K562 treated with DMSO at 1 percent for 24 hours (cell line): ENCODE results near the gene TMEM234. TPM values are rescaled to one million over a fixed set of nuclear protein-coding genes. Genes with fewer than 3 reads are reported as not detected.

Experiments used
- total RNA-seq: library from RNA; unstranded; fragments of 300-600 nt; gene quantifications from 2 replicates; pipeline ENCODE4 v1.2.3, GENCODE V29; 2022; ENCODE audit warnings: low read depth; ENCODE audit not compliant: insufficient read depth

The TMEM234 gene
- total RNA-seq: 11.8 and 14.2 TPM in 2 replicates

DNA sequence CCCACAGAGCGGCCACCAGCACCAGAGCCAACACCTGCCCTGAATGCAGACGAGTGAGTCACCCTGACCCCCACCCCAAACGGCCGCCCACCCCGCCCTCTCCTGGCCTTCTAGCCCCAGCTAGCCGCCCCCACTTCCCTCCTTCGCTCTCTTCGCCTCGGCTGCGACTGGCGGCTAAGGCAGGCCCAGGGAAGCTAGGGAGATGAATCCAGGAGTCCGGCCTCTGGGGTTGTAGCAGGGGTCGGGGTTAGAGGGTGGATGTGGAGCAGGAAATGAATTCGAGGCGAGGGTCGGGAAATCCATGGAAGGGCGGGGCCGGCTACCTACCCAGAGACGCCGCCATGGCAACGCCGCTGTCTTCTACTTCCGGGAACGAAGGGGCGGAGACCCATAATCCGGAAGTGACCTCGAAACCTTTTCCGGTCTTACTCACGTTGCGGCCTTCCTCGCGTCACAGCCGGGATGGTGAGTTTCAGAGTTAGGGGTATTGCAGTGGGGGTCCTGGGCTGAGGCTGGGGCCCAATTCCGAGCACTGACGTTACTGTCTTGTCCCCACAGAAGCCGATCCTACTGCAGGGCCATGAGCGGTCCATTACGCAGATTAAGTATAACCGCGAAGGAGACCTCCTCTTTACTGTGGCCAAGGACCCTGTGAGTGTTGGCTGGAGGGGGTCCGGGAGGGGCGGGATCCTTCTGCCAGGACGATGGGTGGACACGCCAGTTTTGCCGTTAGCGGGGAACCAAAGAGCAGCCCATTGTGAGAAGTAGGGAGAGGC lies at the start of gene TMEM234, which contains the start of gene EIF3I:
TMEM234 (minus strand) TSS at position 374 of the 776 bp plus-strand sequence; CDS start at position 343, 31 bp downstream.
EIF3I (plus strand) TSS at position 428 of the 776 bp plus-strand sequence; CDS start at position 463, 35 bp downstream.

DNA sequence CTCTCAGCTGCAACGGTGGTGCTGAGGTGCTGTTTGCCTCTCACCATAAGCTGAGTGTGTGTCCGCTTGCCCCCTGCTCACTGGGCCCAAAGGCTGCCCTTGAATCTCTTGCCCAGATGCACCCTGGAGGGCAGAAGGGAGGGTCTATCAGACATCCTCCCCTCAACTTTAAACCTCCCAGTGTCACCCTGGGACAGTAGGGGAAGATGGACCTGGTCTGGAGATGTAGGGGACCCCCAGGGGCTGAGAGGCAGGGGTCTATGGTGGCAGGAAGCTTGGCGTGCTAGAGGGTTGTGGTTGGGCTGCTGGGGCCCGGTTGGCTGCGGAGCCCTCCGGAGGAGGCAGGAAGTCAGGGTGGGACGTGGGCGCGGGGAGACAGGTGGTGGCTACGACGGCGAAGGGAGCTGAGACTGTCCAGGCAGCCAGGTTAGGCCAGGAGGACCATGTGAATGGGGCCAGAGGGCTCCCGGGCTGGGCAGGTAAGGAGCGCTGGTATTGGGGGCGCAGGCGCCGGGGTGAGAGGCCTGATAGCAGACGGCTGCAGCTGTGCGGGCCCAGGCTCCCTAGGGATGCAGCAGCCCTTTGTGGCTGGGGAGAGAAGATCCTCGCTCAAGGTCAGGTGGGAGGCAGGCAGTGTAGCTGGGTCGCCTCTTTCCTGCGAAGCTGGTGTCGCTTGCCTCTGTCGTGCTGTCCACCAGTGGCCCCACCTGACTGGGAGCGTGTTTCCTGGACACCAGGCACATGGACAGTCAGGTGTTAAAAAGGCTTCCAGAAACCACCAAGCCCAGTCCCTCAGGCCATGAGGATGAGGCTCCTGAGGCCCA lies 29.0 kb upstream of the TMEM234 start, which contains the start of gene LCK:
LCK (plus strand) TSS at position 373 of the 824 bp plus-strand sequence. CDS start 23,065 bp downstream, outside the sequence.

DNA sequence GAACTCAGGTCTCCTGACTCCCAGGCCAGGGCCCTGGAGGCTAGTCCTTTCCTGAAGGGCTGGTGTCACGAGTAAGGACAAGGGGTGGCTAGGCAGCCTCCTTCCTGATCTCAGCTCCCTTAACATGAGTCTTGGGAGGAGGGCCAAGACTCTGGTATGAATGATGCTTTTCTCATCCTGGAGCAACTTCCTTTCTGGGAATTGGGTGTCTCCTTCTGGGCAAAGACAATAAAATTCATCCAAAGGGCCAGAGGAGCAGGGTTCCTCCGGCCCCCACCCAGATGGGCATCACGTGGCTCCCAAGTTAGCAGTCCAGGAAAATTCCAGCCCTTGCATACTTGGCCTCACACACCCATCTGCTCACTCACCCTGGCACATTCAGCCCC lies 24.7 kb upstream of the TMEM234 start, which contains the start of gene FAM167B:
FAM167B (plus strand) TSS at position 335 of the 386 bp plus-strand sequence. CDS start 200 bp downstream, outside the sequence.

DNA sequence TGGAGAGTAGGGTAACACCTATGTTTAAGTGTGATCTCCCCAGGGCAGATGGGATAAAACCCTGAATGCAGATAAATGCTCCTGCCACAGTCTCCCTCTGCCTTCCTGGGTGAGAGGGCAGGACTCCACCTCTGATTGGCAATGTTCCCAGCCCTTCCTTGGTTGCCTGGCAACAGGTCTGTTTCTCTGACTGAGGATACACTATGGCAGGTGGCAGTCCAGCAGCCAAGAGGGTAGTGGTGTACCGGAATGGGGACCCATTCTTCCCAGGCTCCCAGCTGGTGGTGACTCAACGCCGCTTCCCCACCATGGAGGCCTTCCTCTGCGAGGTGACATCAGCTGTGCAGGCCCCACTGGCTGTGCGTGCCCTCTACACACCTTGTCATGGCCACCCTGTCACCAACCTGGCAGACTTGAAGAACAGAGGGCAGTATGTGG lies 13.2 kb downstream of the TMEM234 start, which contains the start of gene DCDC2B:
DCDC2B (plus strand) TSS at position 199 of the 438 bp plus-strand sequence; CDS start at position 204, 5 bp downstream.

DNA sequence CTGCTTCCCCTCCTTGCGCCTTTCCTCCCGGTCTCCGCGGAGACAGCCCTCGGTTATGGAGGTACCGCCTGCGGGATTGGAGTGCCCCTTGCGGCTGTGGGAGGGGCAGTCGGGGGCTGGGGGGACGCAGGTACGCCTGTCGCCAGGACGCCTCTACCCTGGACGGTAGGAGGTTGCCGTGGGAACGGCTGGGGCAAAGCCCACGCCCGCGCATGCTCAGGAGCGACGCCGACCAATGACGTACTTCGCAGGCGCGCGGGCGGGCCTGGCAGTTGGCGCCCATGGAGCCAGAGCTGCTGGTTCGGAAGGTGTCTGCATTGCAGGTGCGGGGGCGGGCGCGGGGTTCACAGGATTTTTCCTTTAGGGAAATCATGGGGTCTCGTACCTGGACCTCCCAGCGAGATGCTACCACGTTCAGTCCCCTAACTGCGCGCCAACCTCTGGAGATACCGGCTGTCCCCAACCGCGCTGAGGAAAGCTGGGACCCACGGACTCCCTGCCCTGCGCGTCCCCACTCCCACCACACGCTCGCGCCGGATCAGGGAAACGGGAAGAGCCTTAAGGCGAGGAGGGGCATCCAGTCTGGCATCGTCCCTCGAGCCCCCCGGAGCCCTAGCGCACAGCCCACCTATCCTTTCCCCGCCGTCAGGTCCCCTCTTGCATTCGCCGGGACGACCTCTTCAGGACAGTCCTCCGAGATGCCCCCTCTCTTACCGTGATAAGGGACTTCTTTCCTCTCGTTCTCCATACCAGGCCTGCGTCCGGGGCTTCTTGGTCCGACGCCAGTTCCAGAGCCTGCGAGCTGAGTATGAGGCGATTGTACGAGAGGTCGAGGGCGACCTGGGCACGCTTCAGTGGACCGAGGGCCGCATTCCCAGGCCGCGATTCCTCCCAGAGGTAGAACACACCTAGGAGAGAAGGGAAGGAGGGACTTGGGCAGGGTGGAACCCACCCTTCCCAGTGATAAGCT lies 16.5 kb downstream of the TMEM234 start, which contains the start of gene IQCC:
IQCC (plus strand) TSS at position 271 of the 970 bp plus-strand sequence; CDS start at position 282, 11 bp downstream.

DNA sequence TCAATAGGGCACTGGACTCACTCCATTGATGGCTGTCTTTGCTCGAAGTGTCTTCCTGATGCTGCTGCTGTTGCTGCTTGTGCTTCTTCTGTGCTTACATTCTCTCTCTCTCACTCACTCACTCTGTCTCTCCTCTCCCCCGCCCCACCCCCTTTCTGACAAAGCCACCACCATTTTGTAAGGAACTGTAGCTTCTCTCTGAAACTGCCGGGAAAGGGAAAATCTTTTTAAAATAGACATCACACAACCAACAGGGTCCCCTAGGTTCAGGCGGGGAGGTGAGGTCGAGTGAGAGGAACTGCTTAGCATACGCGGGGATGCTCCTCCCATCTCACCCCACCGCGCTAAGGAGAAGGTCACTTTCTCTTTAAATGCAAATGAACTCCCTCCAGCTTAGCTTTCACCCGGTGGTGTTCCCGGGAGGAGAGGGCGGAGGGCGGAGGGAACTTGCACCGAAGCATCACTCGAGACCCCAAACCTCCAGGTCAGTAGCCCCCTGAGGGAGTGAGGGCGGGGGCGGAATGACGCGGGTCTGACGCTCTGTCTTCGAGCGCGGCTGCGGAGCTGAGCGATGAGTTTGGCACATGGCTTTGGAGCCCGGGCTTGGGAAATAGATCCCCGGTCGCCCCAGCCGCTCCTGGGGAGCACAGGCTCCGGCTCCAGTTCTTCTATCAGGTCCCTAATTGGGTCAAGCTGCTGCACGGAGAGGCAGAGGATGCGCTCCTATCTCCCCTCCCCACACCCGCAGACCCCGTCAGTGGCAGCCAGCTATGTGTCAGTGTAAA lies 21.7 kb downstream of the TMEM234 start, which contains the start of gene CCDC28B:
CCDC28B (plus strand) TSS at position 370 of the 785 bp plus-strand sequence. CDS start 1,341 bp downstream, outside the sequence.

DNA sequence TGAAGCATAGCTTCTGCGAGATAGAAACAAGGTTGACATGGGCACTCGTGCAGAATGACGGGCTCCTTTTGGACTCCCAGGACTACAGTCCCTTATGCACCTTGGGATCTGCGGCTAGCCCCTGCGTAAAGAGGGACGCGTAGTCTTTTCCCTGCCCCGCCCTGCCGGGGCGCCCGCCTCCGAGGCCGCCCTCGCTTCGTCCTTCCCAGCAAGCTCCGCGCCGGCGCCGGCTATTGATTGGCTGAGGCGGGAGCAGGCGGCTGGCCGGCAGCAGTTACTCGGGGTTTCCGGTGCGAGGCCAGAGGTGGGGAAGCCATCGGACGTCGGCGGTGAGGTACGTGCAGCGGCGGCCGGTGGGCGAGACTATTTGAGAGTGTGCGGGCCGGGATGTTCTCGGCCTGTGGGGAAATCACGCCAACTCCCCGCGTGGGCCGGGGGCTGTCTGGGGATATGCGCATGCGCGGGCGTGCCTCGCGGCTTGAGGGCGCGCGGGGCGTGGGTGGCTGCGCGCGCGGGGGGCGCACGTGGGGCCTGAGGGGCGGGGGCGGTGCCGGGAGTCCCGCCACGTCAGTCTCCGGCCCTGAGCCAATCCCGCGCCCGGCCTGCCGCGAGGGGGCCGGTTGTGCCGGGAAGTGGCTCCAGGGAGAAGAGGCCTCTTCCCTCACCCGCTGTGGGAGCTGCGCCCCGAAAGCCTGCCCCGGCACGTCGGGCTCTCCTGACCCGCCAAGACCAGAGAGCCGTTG lies 42.5 kb downstream of the TMEM234 start, which contains the start of gene TXLNA:
TXLNA (plus strand) TSS at position 233 of the 743 bp plus-strand sequence. CDS start 671 bp downstream, outside the sequence.

Other genes starting within 250 kb of the TMEM234 start
- 144 and 155 TPM in 2 replicates for gene KHDRBS1, start 208.5 kb downstream of the TMEM234 start, total RNA-seq
- 27.9 and 30.6 TPM in 2 replicates for gene TMEM39B, start 149.4 kb downstream of the TMEM234 start, total RNA-seq
- 20.3 and 20.9 TPM in 2 replicates for gene KPNA6, start 114.3 kb downstream of the TMEM234 start, total RNA-seq
- 43.3 and 43.8 TPM in 2 replicates for gene TXLNA, start 42.7 kb downstream of the TMEM234 start, total RNA-seq
- 39.0 and 39.9 TPM in 2 replicates for gene CCDC28B, start 21.8 kb downstream of the TMEM234 start, total RNA-seq
- gene IQCC, start 16.7 kb downstream of the TMEM234 start, total RNA-seq: 5.7 and 6.1 TPM in 2 replicates
- gene DCDC2B, start 13.3 kb downstream of the TMEM234 start, total RNA-seq: not detected in 2 replicates
- 260 and 263 TPM in 2 replicates for gene EIF3I, start 54 bp upstream of the TMEM234 start, total RNA-seq
- not detected in 2 replicates for gene FAM167B, start 24.9 kb upstream of the TMEM234 start, total RNA-seq
- not detected in 2 replicates for gene LCK, start 28.9 kb upstream of the TMEM234 start, total RNA-seq
- 201 and 222 TPM in 2 replicates for gene HDAC1, start 69.7 kb upstream of the TMEM234 start, total RNA-seq
- 81.0 and 81.4 TPM in 2 replicates for gene MARCKSL1, start 113.9 kb upstream of the TMEM234 start, total RNA-seq
- 13.8 and 16.1 TPM in 2 replicates for gene FAM229A, start 140.1 kb upstream of the TMEM234 start, total RNA-seq
- gene TSSK3, start 140.2 kb upstream of the TMEM234 start, total RNA-seq: 1.3 and 1.4 TPM in 2 replicates
- gene BSDC1, start 172.1 kb upstream of the TMEM234 start, total RNA-seq: 59.5 and 67.9 TPM in 2 replicates
- not detected in 2 replicates for gene ZBTB8B, start 242.7 kb upstream of the TMEM234 start, total RNA-seq